ENCODE measurements around the gene PATE1. TPM values are rescaled to one million over a fixed set of nuclear protein-coding genes. Genes with fewer than 3 reads are reported as not detected.

The PATE1 gene
- total RNA-seq, 1 experiment from 2014 or later, result not detected

GRCh38 chr11:125763483-125763882 is 17.4 kb downstream of the PATE1 start:
- ChIA-PET CTCF (no interaction called here), POLR2A (no interaction called here)
- Mint-ChIP-seq H3K4me3 (no peak overlapping the region), H3K27ac (no peak overlapping the region), H3K36me3 (no peaks in the 10 kb centered on the region), H3K27me3 (ENCODE audit: low read depth) (peaks cover 1% of the 10 kb centered on the region; the same call in 1 of the 2 replicates), H3K9me3 (peaks cover 4% of the 10 kb centered on the region; the same call in 1 of the 2 replicates), H3K4me1 (peaks cover 6% of the 10 kb centered on the region)
- DNase-seq (ENCODE audit: low spot score), result no peak
- no peak for ATAC-seq
- TF ChIP-seq ZNF425 (CRISPR knock-in tag; conservative IDR thresholded peaks at IDR 0.05), result no peak
- no peak for TF ChIP-seq ERG (CRISPR knock-in tag; IDR thresholded peaks at IDR 0.05)
- no peak for TF ChIP-seq MAX (CRISPR knock-in tag; IDR thresholded peaks at IDR 0.05)
- TF ChIP-seq NFE2L1 (CRISPR knock-in tag; IDR thresholded peaks at IDR 0.05), result no peak
- TF ChIP-seq EMX1 (CRISPR knock-in tag; IDR thresholded peaks at IDR 0.05), result no peak
- no peak for TF ChIP-seq ZBTB21 (CRISPR knock-in tag; IDR thresholded peaks at IDR 0.05; ENCODE audit: borderline replicate concordance)
- no peak for TF ChIP-seq ETV6 (CRISPR knock-in tag; IDR thresholded peaks at IDR 0.05)
- no peak for TF ChIP-seq FOXJ3 (CRISPR knock-in tag; IDR thresholded peaks at IDR 0.05; ENCODE audit: borderline replicate concordance)
- TF ChIP-seq MLX (CRISPR knock-in tag; IDR thresholded peaks at IDR 0.05), result no peak
- TF ChIP-seq ATF6 (CRISPR knock-in tag; IDR thresholded peaks at IDR 0.05), result no peak
- TF ChIP-seq ZNF512 (CRISPR knock-in tag; IDR thresholded peaks at IDR 0.05; ENCODE audit: borderline replicate concordance), result no peak
- no peak for TF ChIP-seq HMGA2 (CRISPR knock-in tag; IDR thresholded peaks at IDR 0.05)
- no peak for TF ChIP-seq IRF1 (CRISPR knock-in tag; IDR thresholded peaks at IDR 0.05)
- TF ChIP-seq PRRX2 (CRISPR knock-in tag; IDR thresholded peaks at IDR 0.05), result no peak
- no peak for TF ChIP-seq E2F4 (CRISPR knock-in tag; IDR thresholded peaks at IDR 0.05; ENCODE audit: borderline replicate concordance, low read depth)
- TF ChIP-seq FOXP4 (CRISPR knock-in tag; IDR thresholded peaks at IDR 0.05), result no peak
- no peak for TF ChIP-seq MYBL2 (CRISPR knock-in tag; IDR thresholded peaks at IDR 0.05)
- no peak for TF ChIP-seq GABPB1 (CRISPR knock-in tag; IDR thresholded peaks at IDR 0.05)
- TF ChIP-seq RORB (CRISPR knock-in tag; IDR thresholded peaks at IDR 0.05), result no peak
